Activated T-helper 1 cell treated with anti-CD3 and anti-CD28 coated beads, Interleukin-12 subunit alpha, Interleukin-12 subunit beta, Interleukin-2, Interleukin-4 antibody, amounts not matched to agents 30 ng/mL and 10 ng/mL and 1 ng/mL, durations not matched to agents 14 hours and 24 hours and 36 hours (primary cell): ENCODE results near the gene EXD3. TPM values are rescaled to one million over a fixed set of nuclear protein-coding genes. Genes with fewer than 3 reads are reported as not detected.
A peak's percentile ranks its signal among the peaks of the same experiment; 100 is the strongest.
"Not testable (repeated sequence)": the region's sequence is repeated elsewhere in the genome, so short reads cannot be mapped to it uniquely, and the experiment has no call there.

ENCODE experiments used
- DNase-seq: peaks from one replicate; pipeline ENCODE4 v3.0.0; 2021; ENCODE audit warnings: low spot score
- H3K27ac Mint-ChIP-seq: one replicate; pipeline ENCODE4 v1.8.0; 2021; ENCODE audit warnings: mild to moderate bottlenecking, mixed read lengths
- H3K27me3 Mint-ChIP-seq: one replicate; pipeline ENCODE4 v1.8.0; 2022; ENCODE audit warnings: mild to moderate bottlenecking, moderate library complexity, mixed read lengths; ENCODE audit not compliant: insufficient read depth
- H3K36me3 Mint-ChIP-seq: one replicate; pipeline ENCODE4 v1.8.0; 2021; ENCODE audit warnings: low read depth, mixed read lengths
- H3K4me1 Mint-ChIP-seq: one replicate; pipeline ENCODE4 v1.8.0; 2021; ENCODE audit warnings: low read depth, mixed read lengths
- H3K4me3 Mint-ChIP-seq: one replicate; pipeline ENCODE4 v1.8.0; 2021; ENCODE audit warnings: mild to moderate bottlenecking, moderate library complexity, mixed read lengths
- H3K9me3 Mint-ChIP-seq: one replicate; pipeline ENCODE4 v1.8.0; 2021; ENCODE audit warnings: mixed read lengths
- intact Hi-C: fragments of 100-400 bp; cut with micrococcal nuclease; formaldehyde crosslinking; loops from one replicate; pipeline ENCODE4 v1.15.1; 2024
- total RNA-seq: library from RNA; stranded (reverse); gene quantifications from 2 replicates; pipeline ENCODE4 v1.2.3, GENCODE V29; 2022

The EXD3 gene
- total RNA-seq, 1 donor from 2014 or later, result 4.8 TPM

- Mint-ChIP-seq H3K4me1 (no peaks in the 10 kb centered on the region), H3K4me3 (no peak overlapping the region), H3K27me3 (no peaks in the 10 kb centered on the region), H3K27ac (no peak overlapping the region), H3K9me3 (no peaks in the 10 kb centered on the region), H3K36me3 (no peaks in the 10 kb centered on the region)
- no peak for DNase-seq
- intact Hi-C loops, result no loop called here
Observed at GRCh38 chr9:137416006-137416562, 6.9 kb downstream of the EXD3 start.

GRCh38 chr9:137415451-137415850 is 7.5 kb downstream of the EXD3 start:
- H3K4me1 Mint-ChIP-seq, result no peaks in the 10 kb centered on the region
- no peaks in the 10 kb centered on the region for H3K27me3 Mint-ChIP-seq
- no peaks in the 10 kb centered on the region for H3K9me3 Mint-ChIP-seq
- intact Hi-C loops, result no loop called here
- H3K36me3 Mint-ChIP-seq, result no peaks in the 10 kb centered on the region
- no peak overlapping the region for H3K4me3 Mint-ChIP-seq
- no peak overlapping the region for H3K27ac Mint-ChIP-seq
- DNase-seq, result no peak

- DNase-seq, result no peak
- no peak overlapping the region for H3K27ac Mint-ChIP-seq
- H3K9me3 Mint-ChIP-seq, result no peaks in the 10 kb centered on the region
- no peaks in the 10 kb centered on the region for H3K4me1 Mint-ChIP-seq
- intact Hi-C loops, result no loop called here
- no peaks in the 10 kb centered on the region for H3K36me3 Mint-ChIP-seq
- H3K4me3 Mint-ChIP-seq, result no peak overlapping the region
- H3K27me3 Mint-ChIP-seq, result no peaks in the 10 kb centered on the region
Observed at GRCh38 chr9:137412431-137412830, 10.5 kb downstream of the EXD3 start.

GRCh38 chr9:137411645-137412380 is 11.1 kb downstream of the EXD3 start:
- intact Hi-C loops, result loop anchor here (1.0 kb wide), 1 partner anchor 10 kb away; no protein-coding TSS in a partner anchor
- DNase-seq, result peak; percentile 16
- Mint-ChIP-seq H3K36me3 (no peaks in the 10 kb centered on the region), H3K9me3 (no peaks in the 10 kb centered on the region), H3K27me3 (no peaks in the 10 kb centered on the region), H3K4me1 (no peaks in the 10 kb centered on the region), H3K4me3 (peak overlapping the region; percentile 19), H3K27ac (no peak overlapping the region)

- no peaks in the 10 kb centered on the region for H3K9me3 Mint-ChIP-seq
- no peak for DNase-seq
- no peaks in the 10 kb centered on the region for H3K27me3 Mint-ChIP-seq
- intact Hi-C loops, result loop anchor here (1.0 kb wide), 1 partner anchor 11 kb away; no protein-coding TSS in a partner anchor
- no peak overlapping the region for H3K27ac Mint-ChIP-seq
- no peaks in the 10 kb centered on the region for H3K36me3 Mint-ChIP-seq
- no peak overlapping the region for H3K4me3 Mint-ChIP-seq
- H3K4me1 Mint-ChIP-seq, result no peaks in the 10 kb centered on the region
Observed at GRCh38 chr9:137411260-137411644, 11.7 kb downstream of the EXD3 start.

- Mint-ChIP-seq H3K4me3 (no peak overlapping the region), H3K27me3 (no peaks in the 10 kb centered on the region), H3K4me1 (no peaks in the 10 kb centered on the region), H3K36me3 (no peaks in the 10 kb centered on the region), H3K9me3 (no peaks in the 10 kb centered on the region), H3K27ac (no peak overlapping the region)
- DNase-seq, result no peak
- intact Hi-C loops, result loop anchor here (1.0 kb wide), 1 partner anchor 11 kb away; no protein-coding TSS in a partner anchor
Observed at GRCh38 chr9:137410891-137411249, 12.1 kb downstream of the EXD3 start.

- H3K4me1 Mint-ChIP-seq, H3K36me3 Mint-ChIP-seq, H3K27ac Mint-ChIP-seq, H3K27me3 Mint-ChIP-seq, intact Hi-C loops, DNase-seq, H3K9me3 Mint-ChIP-seq, H3K4me3 Mint-ChIP-seq: not testable (repeated sequence)
Observed at GRCh38 chr9:137410236-137410890, 12.6 kb downstream of the EXD3 start.

GRCh38 chr9:137409515-137409914 is 13.4 kb downstream of the EXD3 start:
- no peak for DNase-seq
- no peak overlapping the region for H3K27ac Mint-ChIP-seq
- H3K4me1 Mint-ChIP-seq, result no peaks in the 10 kb centered on the region
- no peaks in the 10 kb centered on the region for H3K9me3 Mint-ChIP-seq
- no peak overlapping the region for H3K4me3 Mint-ChIP-seq
- H3K27me3 Mint-ChIP-seq, result peaks cover 3% of the 10 kb centered on the region
- no peaks in the 10 kb centered on the region for H3K36me3 Mint-ChIP-seq
- intact Hi-C loops, result no loop called here

- Mint-ChIP-seq H3K27me3 (peaks cover 3% of the 10 kb centered on the region), H3K27ac (no peak overlapping the region), H3K4me1 (no peaks in the 10 kb centered on the region), H3K9me3 (no peaks in the 10 kb centered on the region), H3K36me3 (no peaks in the 10 kb centered on the region), H3K4me3 (no peak overlapping the region)
- intact Hi-C loops, result no loop called here
- no peak for DNase-seq
Observed at GRCh38 chr9:137408651-137409405, 14.1 kb downstream of the EXD3 start.

- Mint-ChIP-seq H3K27ac (no peak overlapping the region), H3K4me1 (no peaks in the 10 kb centered on the region), H3K4me3 (no peak overlapping the region), H3K36me3 (no peaks in the 10 kb centered on the region), H3K27me3 (peaks cover 3% of the 10 kb centered on the region), H3K9me3 (no peaks in the 10 kb centered on the region)
- no peak for DNase-seq
- intact Hi-C loops, result loop anchor here (1.0 kb wide), 1 partner anchor 112 kb away; no protein-coding TSS in a partner anchor
Observed at GRCh38 chr9:137407590-137408300, 15.2 kb downstream of the EXD3 start.

- no peaks in the 10 kb centered on the region for H3K36me3 Mint-ChIP-seq
- intact Hi-C loops, result loop anchor here (1.0 kb wide), 1 partner anchor 112 kb away; no protein-coding TSS in a partner anchor
- H3K4me3 Mint-ChIP-seq, result no peak overlapping the region
- no peaks in the 10 kb centered on the region for H3K4me1 Mint-ChIP-seq
- H3K27me3 Mint-ChIP-seq, result peaks cover 3% of the 10 kb centered on the region
- no peak overlapping the region for H3K27ac Mint-ChIP-seq
- no peaks in the 10 kb centered on the region for H3K9me3 Mint-ChIP-seq
- peak; percentile 56 for DNase-seq
Observed at GRCh38 chr9:137406876-137407589, 15.9 kb downstream of the EXD3 start.
